PC-3 (cell line): ENCODE results near the gene LMBR1. TPM values are rescaled to one million over a fixed set of nuclear protein-coding genes. Genes with fewer than 3 reads are reported as not detected.
"Not testable (repeated sequence)": the region's sequence is repeated elsewhere in the genome, so short reads cannot be mapped to it uniquely, and the experiment has no call there.

Experiments
- ATAC-seq: fragments of 200-7000 bp; cut with Tn5 transposase; 2 replicates; pipeline ENCODE4 v1.9.1; 2020; ENCODE audit warnings: mild to moderate bottlenecking, moderate library complexity
- BruUV-seq: library from RNA; stranded (reverse); fragments of 400-500 nt; replicated peaks from 2 replicates; lab custom pipeline; 2021; lab: Mats Ljungman, UMichigan
- CTCF ChIA-PET: fragments of 300-600 bp; sonication (Branson Sonifier 250); formaldehyde crosslinking; loops from one replicate; lab custom pipeline; 2022; ENCODE audit warnings: antibody characterized with exemption; lab: Charles Lee
- POLR2A ChIA-PET: fragments of 300-600 bp; sonication (Branson Sonifier 250); formaldehyde crosslinking; loops from one replicate; lab custom pipeline; 2022; ENCODE audit warnings: antibody characterized with exemption; ENCODE audit not compliant: unreplicated experiment; lab: Charles Lee
- DNase-seq: peaks from one replicate; pipeline ENCODE4 v3.0.0-alpha.2; 2015
- H2AFZ ChIP-seq: fragments of 300-600 bp; sonication (generic); 2 replicates; pipeline ENCODE4 v1.6.0; 2016; ENCODE audit warnings: antibody characterized with exemption, low read length
- H3F3A ChIP-seq: fragments of 300-600 bp; sonication (generic); one replicate; pipeline ENCODE4 v1.6.0; 2017; ENCODE audit warnings: antibody characterized with exemption, low read length, control low read depth, mild to moderate bottlenecking; ENCODE audit not compliant: unreplicated experiment
- H3K27ac ChIP-seq: fragments of 300-600 bp; sonication (generic); 2 replicates; pipeline ENCODE4 v1.5.1; 2016; ENCODE audit warnings: mild to moderate bottlenecking, low read length
- H3K27me3 ChIP-seq: fragments of 300-600 bp; sonication (generic); 2 replicates; pipeline ENCODE4 v1.6.1; 2016; ENCODE audit warnings: low read length, mixed read lengths
- H3K36me3 ChIP-seq: fragments of 300-600 bp; sonication (generic); 2 replicates; pipeline ENCODE4 v1.6.1; 2016; ENCODE audit warnings: low read depth, mixed run types, low read length, mixed read lengths
- H3K4me1 ChIP-seq: fragments of 300-600 bp; sonication (generic); 2 replicates; pipeline ENCODE4 v1.5.1; 2016; ENCODE audit warnings: low read length; ENCODE audit not compliant: insufficient read depth
- H3K4me2 ChIP-seq: fragments of 300-600 bp; sonication (generic); 2 replicates; pipeline ENCODE4 v1.6.0; 2016; ENCODE audit warnings: low read length
- H3K4me3 ChIP-seq: fragments of 300-600 bp; sonication (generic); 2 replicates; pipeline ENCODE4 v1.5.1; 2016; ENCODE audit warnings: mild to moderate bottlenecking, low read length, mixed read lengths
- H3K79me2 ChIP-seq: fragments of 300-600 bp; sonication (generic); 2 replicates; pipeline ENCODE4 v1.6.1; 2017; ENCODE audit warnings: low read length, mixed read lengths
- H3K9ac ChIP-seq: fragments of 300-600 bp; sonication (generic); 2 replicates; pipeline ENCODE4 v1.6.0; 2016; ENCODE audit warnings: mild to moderate bottlenecking, low read length
- H3K9me2 ChIP-seq: fragments of 300-600 bp; sonication (generic); replicated peaks from 2 replicates; pipeline ENCODE4 v1.6.1; 2016; ENCODE audit warnings: mixed run types, low read length, mixed read lengths
- H3K9me3 ChIP-seq: fragments of 300-600 bp; sonication (generic); 2 replicates; pipeline ENCODE4 v1.6.1; 2016; ENCODE audit warnings: low read length, mixed read lengths
- H4K20me1 ChIP-seq: fragments of 300-600 bp; sonication (generic); 2 replicates; pipeline ENCODE4 v1.6.1; 2016; ENCODE audit warnings: low read length, mixed read lengths
- CTCF ChIP-seq: fragments of 300-600 bp; sonication (generic); conservative IDR thresholded peaks from 2 replicates; pipeline ENCODE4 v1.5.1; 2017; ENCODE audit warnings: antibody characterized with exemption, low read depth, mild to moderate bottlenecking, low read length
- EZH2 ChIP-seq: fragments of 300-600 bp; sonication (generic); IDR thresholded peaks from one replicate; pipeline ENCODE4 v1.6.1; 2017; ENCODE audit warnings: antibody characterized with exemption, mild to moderate bottlenecking, low read length; ENCODE audit not compliant: unreplicated experiment
- EZH2phosphoT487 ChIP-seq: fragments of 300-600 bp; sonication (generic); IDR thresholded peaks from 2 replicates; pipeline ENCODE4 v1.6.1; 2018; ENCODE audit warnings: mild to moderate bottlenecking, antibody characterized with exemption, low read length, borderline replicate concordance
- intact Hi-C: fragments of 100-400 bp; cut with micrococcal nuclease; formaldehyde crosslinking; loops from 2 replicates; pipeline ENCODE4 v1.9.0; 2023
- total RNA-seq: library from RNA; depleted of rRNA; stranded (reverse); fragments of >200 nt; gene quantifications from 2 replicates; pipeline ENCODE4 v1.2.3, GENCODE V29; 2014

LMBR1 gene
- total RNA-seq, 1 experiment from 2014 or later = 61.7 TPM

GRCh38 chr7:156906200-156906649, 13.2 kb upstream of the LMBR1 start:
- H3K27ac ChIP-seq = no peak overlapping the region
- no peak overlapping the region for H2AFZ ChIP-seq
- no peaks in the 10 kb centered on the region for H3K9me2 ChIP-seq
- no peak overlapping the region for H3K4me2 ChIP-seq
- no peaks in the 10 kb centered on the region for H3K79me2 ChIP-seq
- ATAC-seq = no peak
- H3K36me3 ChIP-seq = no peaks in the 10 kb centered on the region
- no peaks in the 10 kb centered on the region for H3F3A ChIP-seq
- no peak for DNase-seq
- ChIA-PET CTCF (no interaction called here), POLR2A (interaction anchor here (0.5 to 0.6 kb wide), 3 partner anchors 52 to 1128 kb away, joined by 4 to 5 read pairs (median 4); no protein-coding TSS in a partner anchor)
- no peak overlapping the region for H3K9ac ChIP-seq
- H3K4me3 ChIP-seq = no peak overlapping the region
- no peaks in the 10 kb centered on the region for H4K20me1 ChIP-seq
- intact Hi-C loops = no loop called here
- no peaks in the 10 kb centered on the region for H3K9me3 ChIP-seq
- H3K4me1 ChIP-seq = peaks cover 12% of the 10 kb centered on the region
- no TSS peak for BruUV-seq
- no peak for TF ChIP-seq EZH2
- TF ChIP-seq CTCF = no peak
- no peak for TF ChIP-seq EZH2phosphoT487
- no peaks in the 10 kb centered on the region for H3K27me3 ChIP-seq

- DNase-seq = peak; percentile 90
Observed at GRCh38 chr7:156903232-156903909, 10.4 kb upstream of the LMBR1 start.

GRCh38 chr7:156900093-156900492, 7.1 kb upstream of the LMBR1 start:
- H3K4me2 ChIP-seq, H3K9ac ChIP-seq, H2AFZ ChIP-seq, H4K20me1 ChIP-seq, ATAC-seq, BruUV-seq, CTCF ChIA-PET, H3K4me3 ChIP-seq, intact Hi-C loops, H3K9me3 ChIP-seq, H3K9me2 ChIP-seq, H3K27me3 ChIP-seq, H3K36me3 ChIP-seq, H3F3A ChIP-seq, H3K27ac ChIP-seq, H3K79me2 ChIP-seq: not testable (repeated sequence)
- POLR2A ChIA-PET = interaction anchor here (0.5 kb wide), 1 partner anchor 1090 kb away, joined by 3 read pairs; no protein-coding TSS in a partner anchor
- peaks cover 12% of the 10 kb centered on the region for H3K4me1 ChIP-seq
- DNase-seq = peak; percentile 15

More at GRCh38 chr7:156903232-156903909, 10.4 kb upstream of the LMBR1 start:
- H3K9me3 ChIP-seq = no peaks in the 10 kb centered on the region
- H3K79me2 ChIP-seq = no peaks in the 10 kb centered on the region
- intact Hi-C loops = loop anchor here (2.0 kb wide), 1 partner anchor 47 kb away; no protein-coding TSS in a partner anchor
- ChIA-PET CTCF (no interaction called here), POLR2A (no interaction called here)
- H3F3A ChIP-seq = no peaks in the 10 kb centered on the region
- no peaks in the 10 kb centered on the region for H4K20me1 ChIP-seq
- no peak overlapping the region for H3K9ac ChIP-seq
- ATAC-seq = peak; percentile 98
- H3K4me2 ChIP-seq = peak overlapping the region; percentile 79
- TF ChIP-seq EZH2phosphoT487 = no peak
- TF ChIP-seq EZH2 = no peak
- no peak for TF ChIP-seq CTCF
- BruUV-seq = no TSS peak
- H3K4me3 ChIP-seq = peak overlapping the region; percentile 25; the same call in 1 of the 2 replicates
- no peaks in the 10 kb centered on the region for H3K9me2 ChIP-seq
- peak overlapping the region; percentile 53 for H2AFZ ChIP-seq
- H3K36me3 ChIP-seq = no peaks in the 10 kb centered on the region
- 0 out of 2 replicates have a peak overlapping the region, but pooled peaks have one; percentile 23 for H3K27ac ChIP-seq
- H3K27me3 ChIP-seq = no peaks in the 10 kb centered on the region
- peaks cover 12% of the 10 kb centered on the region for H3K4me1 ChIP-seq
